AG08396 (cell line): ENCODE measurements around the gene SLC4A1AP.
"Not testable (repeated sequence)": the region's sequence is repeated elsewhere in the genome, so short reads cannot be mapped to it uniquely, and the experiment has no call there.

Source experiments
- DNase-seq: peaks from one replicate; pipeline ENCODE4 v3.0.0; 2012; ENCODE audit warnings: low spot score, mixed read lengths

The SLC4A1AP gene

GRCh38 chr2:27663285-27664153, at the start of gene SLC4A1AP, which contains the start of gene SUPT7L:
SLC4A1AP (plus strand) TSS chr2:27663889; CDS start chr2:27663915, 26 bp downstream.
SUPT7L (minus strand) TSS chr2:27663614; CDS start chr2:27662192, 1,422 bp downstream.
- peak; percentile 68 for DNase-seq

GRCh38 chr2:27613985-27614384, 49.7 kb upstream of the SLC4A1AP start:
- no peak for DNase-seq

- DNase-seq: no peak
These were observed 48.4 kb upstream of the SLC4A1AP start for GRCh38 chr2:27615316-27615715.

GRCh38 chr2:27621524-27621923, 42.2 kb upstream of the SLC4A1AP start:
- no peak for DNase-seq

- DNase-seq: peak; percentile 38
These were observed 40.7 kb upstream of the SLC4A1AP start for GRCh38 chr2:27622921-27623384.

- DNase-seq: no peak
These were observed 38.7 kb upstream of the SLC4A1AP start for GRCh38 chr2:27624943-27625342.

- not testable (repeated sequence) for DNase-seq
These were observed 37.4 kb upstream of the SLC4A1AP start for GRCh38 chr2:27626323-27626722.

- DNase-seq: not testable (repeated sequence)
These were observed 36.8 kb upstream of the SLC4A1AP start for GRCh38 chr2:27626921-27627320.

GRCh38 chr2:27627963-27628766, 35.5 kb upstream of the SLC4A1AP start:
- peak; percentile 48 for DNase-seq

- peak; percentile 89 for DNase-seq
These were observed 34.7 kb upstream of the SLC4A1AP start, which contains the start of the genes CCDC121 and GPN1 for GRCh38 chr2:27628767-27629709. CCDC121 (minus strand) TSS chr2:27629012; CDS start chr2:27627799, 1,213 bp downstream. GPN1 (plus strand) TSS chr2:27629050; CDS start chr2:27629059, 9 bp downstream.

- not testable (repeated sequence) for DNase-seq
These were observed 33.4 kb upstream of the SLC4A1AP start for GRCh38 chr2:27630257-27630656.

GRCh38 chr2:27634291-27634690, 29.4 kb upstream of the SLC4A1AP start:
- no peak for DNase-seq

- no peak for DNase-seq
These were observed 26.9 kb upstream of the SLC4A1AP start for GRCh38 chr2:27636766-27637165.

GRCh38 chr2:27638037-27638637, 25.6 kb upstream of the SLC4A1AP start:
- DNase-seq: peak; percentile 9

GRCh38 chr2:27638709-27639108, 25.0 kb upstream of the SLC4A1AP start:
- peak; percentile 25 for DNase-seq

GRCh38 chr2:27640722-27641245, 22.9 kb upstream of the SLC4A1AP start:
- DNase-seq: no peak

GRCh38 chr2:27645197-27645596, 18.5 kb upstream of the SLC4A1AP start:
- DNase-seq: no peak

- DNase-seq: peak; percentile 10
These were observed 16.4 kb upstream of the SLC4A1AP start for GRCh38 chr2:27647289-27647688.

- no peak for DNase-seq
These were observed 16.0 kb upstream of the SLC4A1AP start for GRCh38 chr2:27647737-27648136.

- DNase-seq: no peak
These were observed 12.6 kb upstream of the SLC4A1AP start for GRCh38 chr2:27651056-27651455.

- DNase-seq: no peak
These were observed 11.3 kb upstream of the SLC4A1AP start for GRCh38 chr2:27652341-27652740.
